Measurements from ENCODE around the gene SNX20. TPM values are rescaled to one million over a fixed set of nuclear protein-coding genes. Genes with fewer than 3 reads are reported as not detected.
A peak's percentile ranks its signal among the peaks of the same experiment; 100 is the strongest.

SNX20 gene
- total and polyA plus RNA-seq, 9 donors: 0.75 to 1.6 (median 1.3) TPM

- Histone ChIP-seq H3K4me3 (ENCODE audit: low read length) (no peak overlapping the region), H3K27ac (ENCODE audit: low read length) (no peak overlapping the region), H3K9me3 (replicated peaks; ENCODE audit: control insufficient read depth, low read depth, low read length) (no peaks in the 10 kb centered on the region), H3K27me3 (ENCODE audit: control insufficient read depth, insufficient read depth, low read length) (peaks cover 2% of the 10 kb centered on the region), H3K36me3 (ENCODE audit: control insufficient read depth, insufficient read depth, low read length) (peaks cover 3% of the 10 kb centered on the region), H3K4me1 (ENCODE audit: control insufficient read depth, insufficient read depth, low read length) (peaks cover 4% of the 10 kb centered on the region)
- no CpG with 5 or more reads among the region's 1 CpG for WGBS (ENCODE audit: insufficient coverage)
- no peak for DNase-seq
Observed at GRCh38 chr16:50634947-50635346, 46.2 kb downstream of the SNX20 start.

- DNase-seq: no peak
- Histone ChIP-seq H3K27ac (ENCODE audit: low read length) (no peak overlapping the region), H3K9me3 (replicated peaks; ENCODE audit: control insufficient read depth, low read depth, low read length) (no peaks in the 10 kb centered on the region), H3K4me3 (ENCODE audit: low read length) (no peak overlapping the region), H3K27me3 (ENCODE audit: control insufficient read depth, insufficient read depth, low read length) (peaks cover 2% of the 10 kb centered on the region), H3K4me1 (ENCODE audit: control insufficient read depth, insufficient read depth, low read length) (peaks cover 4% of the 10 kb centered on the region), H3K36me3 (ENCODE audit: control insufficient read depth, insufficient read depth, low read length) (peaks cover 3% of the 10 kb centered on the region)
- 67% methylated on average over 1 of the region's 7 CpGs for WGBS (ENCODE audit: insufficient coverage)
Observed at GRCh38 chr16:50634090-50634489, 47.0 kb downstream of the SNX20 start.

DNA sequence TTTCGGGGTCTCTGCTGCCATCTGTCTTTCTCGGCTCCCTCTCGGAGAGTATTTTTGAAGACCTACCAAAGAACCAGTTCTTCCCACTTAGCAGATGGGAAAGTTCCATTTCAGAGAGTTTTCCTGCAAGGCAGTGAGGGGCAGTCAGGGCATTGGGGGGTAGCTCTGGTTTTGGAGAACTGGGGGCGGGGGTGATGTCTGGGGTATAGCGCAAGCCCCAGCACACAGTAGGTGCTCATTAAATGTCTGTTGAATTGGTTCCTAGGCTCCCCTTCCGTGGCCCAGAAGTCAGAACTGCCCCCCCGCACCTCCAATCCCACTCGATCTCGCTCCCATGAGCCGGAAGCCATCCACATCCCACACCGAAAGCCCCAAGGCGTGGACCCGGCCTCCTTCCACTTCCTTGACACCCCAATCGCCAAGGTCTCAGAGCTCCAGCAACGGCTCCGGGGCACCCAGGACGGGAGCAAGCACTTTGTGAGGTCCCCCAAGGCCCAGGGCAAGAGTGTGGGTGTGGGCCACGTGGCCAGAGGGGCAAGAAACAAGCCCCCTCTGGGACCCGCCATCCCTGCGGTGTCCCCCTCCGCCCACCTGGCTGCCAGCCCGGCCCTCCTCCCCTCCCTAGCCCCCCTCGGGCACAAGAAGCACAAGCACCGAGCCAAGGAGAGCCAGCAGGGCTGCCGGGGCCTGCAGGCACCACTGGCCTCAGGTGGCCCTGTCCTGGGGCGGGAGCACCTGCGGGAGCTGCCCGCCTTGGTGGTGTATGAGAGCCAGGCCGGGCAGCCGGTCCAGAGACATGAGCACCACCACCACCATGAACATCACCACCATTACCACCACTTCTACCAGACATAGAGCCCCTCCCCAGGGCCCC, 47.9 kb downstream of the SNX20 start:
- H3K4me3 ChIP-seq (ENCODE audit: low read length): no peak overlapping the region
- H3K4me1 ChIP-seq (ENCODE audit: control insufficient read depth, insufficient read depth, low read length): peaks cover 4% of the 10 kb centered on the region
- H3K9me3 ChIP-seq (replicated peaks; ENCODE audit: control insufficient read depth, low read depth, low read length): no peaks in the 10 kb centered on the region
- peaks cover 2% of the 10 kb centered on the region for H3K27me3 ChIP-seq (ENCODE audit: control insufficient read depth, insufficient read depth, low read length)
- DNase-seq: no peak
- WGBS (ENCODE audit: insufficient coverage): 88% methylated on average over 16 of the region's 30 CpGs
- no peak overlapping the region for H3K27ac ChIP-seq (ENCODE audit: low read length)
- H3K36me3 ChIP-seq (ENCODE audit: control insufficient read depth, insufficient read depth, low read length): peaks cover 3% of the 10 kb centered on the region

- Histone ChIP-seq H3K27me3 (ENCODE audit: control insufficient read depth, insufficient read depth, low read length) (peaks cover 2% of the 10 kb centered on the region), H3K4me3 (ENCODE audit: low read length) (no peak overlapping the region), H3K4me1 (ENCODE audit: control insufficient read depth, insufficient read depth, low read length) (peaks cover 12% of the 10 kb centered on the region), H3K9me3 (replicated peaks; ENCODE audit: control insufficient read depth, low read depth, low read length) (no peaks in the 10 kb centered on the region), H3K36me3 (ENCODE audit: control insufficient read depth, insufficient read depth, low read length) (peaks cover 3% of the 10 kb centered on the region), H3K27ac (ENCODE audit: low read length) (no peak overlapping the region)
- 91% methylated on average over 16 of the region's 22 CpGs for WGBS (ENCODE audit: insufficient coverage)
- DNase-seq: no peak
Observed at GRCh38 chr16:50631985-50632576, 49.0 kb downstream of the SNX20 start.

GRCh38 chr16:50631249-50631984, 49.7 kb downstream of the SNX20 start:
- no peak overlapping the region for H3K27ac ChIP-seq (ENCODE audit: low read length)
- H3K4me1 ChIP-seq (ENCODE audit: control insufficient read depth, insufficient read depth, low read length): peaks cover 18% of the 10 kb centered on the region
- H3K36me3 ChIP-seq (ENCODE audit: control insufficient read depth, insufficient read depth, low read length): peaks cover 3% of the 10 kb centered on the region
- peaks cover 2% of the 10 kb centered on the region for H3K27me3 ChIP-seq (ENCODE audit: control insufficient read depth, insufficient read depth, low read length)
- WGBS (ENCODE audit: insufficient coverage): 87% methylated on average over 5 of the region's 8 CpGs
- no peak for DNase-seq
- no peaks in the 10 kb centered on the region for H3K9me3 ChIP-seq (replicated peaks; ENCODE audit: control insufficient read depth, low read depth, low read length)
- no peak overlapping the region for H3K4me3 ChIP-seq (ENCODE audit: low read length)

DNA sequence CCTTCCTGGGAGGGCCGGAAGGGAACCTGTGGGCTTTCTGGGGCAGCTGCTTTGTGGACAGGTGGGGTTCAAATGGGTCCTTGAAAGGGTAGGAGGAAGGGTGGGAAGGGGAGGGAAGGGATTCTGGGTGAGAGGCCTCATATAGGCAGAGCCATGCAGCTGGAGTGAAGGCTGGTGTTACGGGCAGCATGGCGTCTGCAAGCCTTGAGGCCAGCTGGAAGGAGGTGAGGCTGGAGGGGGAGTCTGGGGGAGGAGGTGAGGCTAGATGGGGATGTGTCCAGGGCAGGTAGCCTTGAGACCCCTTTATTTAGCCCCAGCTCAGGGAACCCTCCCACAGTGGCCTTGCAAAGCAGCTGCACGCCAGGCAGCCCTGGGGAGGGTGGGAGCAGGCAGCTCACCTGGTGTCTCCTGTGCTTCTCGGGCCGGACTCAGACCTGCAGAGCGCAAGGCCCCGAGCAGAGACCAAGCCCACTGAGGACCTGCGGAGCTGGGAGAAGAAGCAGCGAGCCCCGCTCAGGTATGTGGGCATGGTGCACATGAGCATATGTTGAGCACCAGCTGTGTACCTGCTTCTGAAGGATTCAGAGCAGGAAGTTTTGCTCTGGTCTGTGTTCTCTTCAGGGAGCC, 50.6 kb downstream of the SNX20 start:
- DNase-seq: no peak
- Histone ChIP-seq H3K36me3 (ENCODE audit: control insufficient read depth, insufficient read depth, low read length) (peaks cover 3% of the 10 kb centered on the region), H3K27me3 (ENCODE audit: control insufficient read depth, insufficient read depth, low read length) (peaks cover 2% of the 10 kb centered on the region), H3K4me3 (ENCODE audit: low read length) (no peak overlapping the region), H3K27ac (ENCODE audit: low read length) (no peak overlapping the region), H3K9me3 (replicated peaks; ENCODE audit: control insufficient read depth, low read depth, low read length) (no peaks in the 10 kb centered on the region), H3K4me1 (ENCODE audit: control insufficient read depth, insufficient read depth, low read length) (peaks cover 21% of the 10 kb centered on the region)
- 88% methylated on average over 11 of the region's 11 CpGs for WGBS (ENCODE audit: insufficient coverage)

DNA sequence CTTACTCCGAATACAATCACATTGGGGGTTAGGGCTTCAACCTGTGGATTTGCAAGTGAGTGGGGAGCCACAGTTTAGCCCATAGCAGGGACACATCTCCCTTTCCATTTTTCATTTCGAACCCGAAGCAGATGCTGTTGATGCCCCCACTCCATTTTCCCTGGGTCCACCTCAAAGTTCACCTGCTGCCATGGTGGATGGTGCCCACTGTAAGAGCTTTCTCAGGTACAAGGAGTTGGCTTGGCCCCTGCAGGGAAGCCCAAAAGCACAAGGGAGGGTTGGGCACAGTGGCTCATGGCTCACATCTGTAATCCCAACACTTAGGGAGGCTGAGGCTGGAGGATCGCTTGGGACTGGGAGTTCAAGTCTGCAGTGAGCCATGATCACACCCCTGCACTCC, 51.8 kb downstream of the SNX20 start:
- peaks cover 3% of the 10 kb centered on the region for H3K36me3 ChIP-seq (ENCODE audit: control insufficient read depth, insufficient read depth, low read length)
- no peak overlapping the region for H3K27ac ChIP-seq (ENCODE audit: low read length)
- H3K4me3 ChIP-seq (ENCODE audit: low read length): no peak overlapping the region
- no peak for DNase-seq
- H3K4me1 ChIP-seq (ENCODE audit: control insufficient read depth, insufficient read depth, low read length): peaks cover 24% of the 10 kb centered on the region
- peaks cover 2% of the 10 kb centered on the region for H3K27me3 ChIP-seq (ENCODE audit: control insufficient read depth, insufficient read depth, low read length)
- whole genome bisulfite sequencing (ENCODE audit: insufficient coverage): no CpG with 5 or more reads among the region's 4 CpGs
- no peaks in the 10 kb centered on the region for H3K9me3 ChIP-seq (replicated peaks; ENCODE audit: control insufficient read depth, low read depth, low read length)

GRCh38 chr16:50628156-50628802, 52.8 kb downstream of the SNX20 start:
- Histone ChIP-seq H3K36me3 (ENCODE audit: control insufficient read depth, insufficient read depth, low read length) (peaks cover 3% of the 10 kb centered on the region), H3K4me3 (ENCODE audit: low read length) (no peak overlapping the region), H3K27ac (ENCODE audit: low read length) (no peak overlapping the region), H3K9me3 (replicated peaks; ENCODE audit: control insufficient read depth, low read depth, low read length) (no peaks in the 10 kb centered on the region), H3K27me3 (ENCODE audit: control insufficient read depth, insufficient read depth, low read length) (peaks cover 2% of the 10 kb centered on the region), H3K4me1 (ENCODE audit: control insufficient read depth, insufficient read depth, low read length) (peaks cover 30% of the 10 kb centered on the region)
- 87% methylated on average over 6 of the region's 9 CpGs for WGBS (ENCODE audit: insufficient coverage)
- no peak for DNase-seq

GRCh38 chr16:50627419-50627818, 53.7 kb downstream of the SNX20 start:
- H3K36me3 ChIP-seq (ENCODE audit: control insufficient read depth, insufficient read depth, low read length): peaks cover 3% of the 10 kb centered on the region
- peak; percentile 89 for DNase-seq
- peaks cover 30% of the 10 kb centered on the region for H3K4me1 ChIP-seq (ENCODE audit: control insufficient read depth, insufficient read depth, low read length)
- peaks cover 2% of the 10 kb centered on the region for H3K27me3 ChIP-seq (ENCODE audit: control insufficient read depth, insufficient read depth, low read length)
- WGBS (ENCODE audit: insufficient coverage): no CpG with 5 or more reads among the region's 10 CpGs
- peak overlapping the region; percentile 40 for H3K27ac ChIP-seq (ENCODE audit: low read length)
- H3K9me3 ChIP-seq (replicated peaks; ENCODE audit: control insufficient read depth, low read depth, low read length): no peaks in the 10 kb centered on the region
- no peak overlapping the region for H3K4me3 ChIP-seq (ENCODE audit: low read length)

Data from muscle of leg (tissue), 11 donors.